ENCODE data around the gene TNNT2.

Gene TNNT2

GRCh38 chr1:201369209-201369608, 8.3 kb downstream of the TNNT2 start:
- DNase-seq (ENCODE audit: low read depth) = no peak
- H3K4me3 ChIP-seq (ENCODE audit: low read length) = no peak overlapping the region

DNA sequence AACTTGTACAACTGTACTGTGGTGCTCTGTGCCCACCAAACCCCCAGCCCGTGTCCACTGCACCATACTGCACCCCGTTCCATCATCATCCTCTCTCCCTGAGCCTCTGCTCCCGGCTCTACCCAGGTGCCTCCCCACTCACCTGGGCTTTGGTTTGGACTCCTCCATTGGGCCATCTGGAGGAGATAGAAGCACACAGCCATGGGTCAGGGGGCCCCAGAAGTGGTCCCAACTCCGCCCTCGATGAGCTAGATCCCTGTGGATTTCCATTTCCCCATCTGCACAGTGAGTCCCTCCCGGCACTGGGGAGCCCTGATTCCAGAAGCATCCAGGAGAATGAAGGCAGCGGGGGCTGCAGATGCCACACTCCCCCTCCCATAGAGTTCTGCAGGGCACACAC, 10.8 kb downstream of the TNNT2 start:
- DNase-seq (ENCODE audit: low read depth) = no peak
- TF ChIP-seq, protein P1, sequence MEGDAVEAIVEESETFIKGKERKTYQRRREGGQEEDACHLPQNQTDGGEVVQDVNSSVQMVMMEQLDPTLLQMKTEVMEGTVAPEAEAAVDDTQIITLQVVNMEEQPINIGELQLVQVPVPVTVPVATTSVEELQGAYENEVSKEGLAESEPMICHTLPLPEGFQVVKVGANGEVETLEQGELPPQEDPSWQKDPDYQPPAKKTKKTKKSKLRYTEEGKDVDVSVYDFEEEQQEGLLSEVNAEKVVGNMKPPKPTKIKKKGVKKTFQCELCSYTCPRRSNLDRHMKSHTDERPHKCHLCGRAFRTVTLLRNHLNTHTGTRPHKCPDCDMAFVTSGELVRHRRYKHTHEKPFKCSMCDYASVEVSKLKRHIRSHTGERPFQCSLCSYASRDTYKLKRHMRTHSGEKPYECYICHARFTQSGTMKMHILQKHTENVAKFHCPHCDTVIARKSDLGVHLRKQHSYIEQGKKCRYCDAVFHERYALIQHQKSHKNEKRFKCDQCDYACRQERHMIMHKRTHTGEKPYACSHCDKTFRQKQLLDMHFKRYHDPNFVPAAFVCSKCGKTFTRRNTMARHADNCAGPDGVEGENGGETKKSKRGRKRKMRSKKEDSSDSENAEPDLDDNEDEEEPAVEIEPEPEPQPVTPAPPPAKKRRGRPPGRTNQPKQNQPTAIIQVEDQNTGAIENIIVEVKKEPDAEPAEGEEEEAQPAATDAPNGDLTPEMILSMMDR (conservative IDR thresholded peaks at IDR 0.05; ENCODE audit: low read depth, low read length) = no peak
- no peak overlapping the region for H3K4me3 ChIP-seq (ENCODE audit: low read length)

More at GRCh38 chr1:201369209-201369608, 8.3 kb downstream of the TNNT2 start:
- TF ChIP-seq, protein P1 (conservative IDR thresholded peaks at IDR 0.05; ENCODE audit: low read depth, low read length) = no peak

GRCh38 chr1:201365251-201365650, 12.2 kb downstream of the TNNT2 start:
- TF ChIP-seq, protein P1 (conservative IDR thresholded peaks at IDR 0.05; ENCODE audit: low read depth, low read length) = no peak
- DNase-seq (ENCODE audit: low read depth) = no peak
- H3K4me3 ChIP-seq (ENCODE audit: low read length) = no peak overlapping the region

- no peak for DNase-seq (ENCODE audit: low read depth)
- TF ChIP-seq, protein P1 (conservative IDR thresholded peaks at IDR 0.05; ENCODE audit: low read depth, low read length) = no peak
- H3K4me3 ChIP-seq (ENCODE audit: low read length) = no peak overlapping the region
Measured at GRCh38 chr1:201364808-201365105, 12.7 kb downstream of the TNNT2 start.

- H3K4me3 ChIP-seq (ENCODE audit: low read length) = no peak overlapping the region
- no peak for DNase-seq (ENCODE audit: low read depth)
- TF ChIP-seq, protein P1 (conservative IDR thresholded peaks at IDR 0.05; ENCODE audit: low read depth, low read length) = no peak
Measured at GRCh38 chr1:201363467-201363866, 14.0 kb downstream of the TNNT2 start.

- no peak overlapping the region for H3K4me3 ChIP-seq (ENCODE audit: low read length)
- no peak for DNase-seq (ENCODE audit: low read depth)
- TF ChIP-seq, protein P1 (conservative IDR thresholded peaks at IDR 0.05; ENCODE audit: low read depth, low read length) = no peak
Measured at GRCh38 chr1:201362906-201363305, 14.6 kb downstream of the TNNT2 start.

DNA sequence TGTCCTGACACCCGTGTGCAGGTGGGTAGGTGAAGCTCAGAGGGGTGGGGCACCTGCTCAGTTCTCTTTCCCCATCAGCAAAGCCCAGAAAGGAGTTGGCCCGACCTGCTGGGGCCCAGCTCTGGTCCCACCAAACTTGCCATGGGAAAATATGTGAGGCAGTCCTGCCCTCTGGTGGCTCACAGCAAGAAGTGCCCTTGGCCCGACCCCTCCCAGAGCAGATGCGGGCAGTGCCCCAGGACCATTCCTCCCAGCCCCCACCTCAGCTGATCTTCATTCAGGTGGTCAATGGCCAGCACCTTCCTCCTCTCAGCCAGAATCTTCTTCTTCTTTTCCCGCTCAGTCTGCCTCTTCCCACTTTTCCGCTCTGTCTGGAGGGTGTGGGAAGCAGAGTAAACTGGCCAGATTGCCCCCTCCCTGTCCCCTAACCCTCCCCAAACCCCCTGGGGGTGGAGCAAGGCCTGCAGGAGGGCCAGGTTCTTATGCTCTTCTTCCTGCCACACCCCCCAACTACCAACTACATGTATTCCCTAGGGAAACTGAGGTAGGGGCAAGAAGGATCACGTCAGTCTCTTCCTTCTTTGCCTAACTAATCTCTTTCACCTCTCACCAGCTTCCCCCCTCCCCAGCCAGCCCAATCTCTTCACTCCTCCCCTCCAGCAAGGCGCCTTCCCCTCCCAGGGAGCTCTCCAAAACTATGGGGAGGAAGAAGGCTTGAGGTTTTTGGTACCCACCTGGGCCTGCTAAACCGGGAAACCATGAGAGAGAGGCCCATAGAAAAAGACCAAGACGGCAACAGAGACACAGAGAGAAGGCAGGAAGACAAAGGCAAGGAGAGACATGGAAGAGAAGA, 15.6 kb downstream of the TNNT2 start:
- TF ChIP-seq, protein P1 (conservative IDR thresholded peaks at IDR 0.05; ENCODE audit: low read depth, low read length) = peak; percentile 86
- H3K4me3 ChIP-seq (ENCODE audit: low read length) = no peak overlapping the region
- DNase-seq (ENCODE audit: low read depth) = no peak
